OCI-LY3 (cell line): ENCODE data around the gene CDC42EP2.

ENCODE experiments used
- H2AFZ ChIP-seq: fragments of 200-600, 300-600 bp; shearing (Covaris generic); 2 replicates; pipeline ENCODE4 v1.6.0; 2014; ENCODE audit warnings: antibody characterized with exemption, low read depth, low read length
- H3K27ac ChIP-seq: fragments of 200-600, 300-600 bp; sonication (generic); 2 replicates; pipeline ENCODE4 v1.5.1; 2014; ENCODE audit warnings: mild to moderate bottlenecking, low read length, moderate library complexity, mixed read lengths
- H3K27me3 ChIP-seq: fragments of 200-600, 300-600 bp; sonication (generic); 2 replicates; pipeline ENCODE4 v1.6.1; 2014; ENCODE audit warnings: low read depth, low read length, mixed read lengths
- H3K36me3 ChIP-seq: fragments of 200-600, 300-600 bp; sonication (generic); replicated peaks from 2 replicates; pipeline ENCODE3; 2014; ENCODE audit warnings: low read depth, low read length, mixed read lengths
- H3K4me1 ChIP-seq: fragments of 300-600, 200-600 bp; sonication (generic); 2 replicates; pipeline ENCODE4 v1.6.1; 2014; ENCODE audit warnings: low read length, mixed read lengths
- H3K4me2 ChIP-seq: fragments of 200-600, 300-600 bp; sonication (generic); 2 replicates; pipeline ENCODE4 v1.6.1; 2014; ENCODE audit warnings: low read length, mixed read lengths
- H3K4me3 ChIP-seq: fragments of 300-600, 200-600 bp; sonication (generic); 2 replicates; pipeline ENCODE4 v1.5.1; 2014; ENCODE audit warnings: antibody characterized with exemption, mild to moderate bottlenecking, low read length, moderate library complexity
- H3K79me2 ChIP-seq: fragments of 300-600, 200-600 bp; shearing (Covaris generic); 2 replicates; pipeline ENCODE4 v1.6.1; 2014; ENCODE audit warnings: mild to moderate bottlenecking, low read length, mixed read lengths
- H3K9ac ChIP-seq: fragments of 300-600, 200-600 bp; shearing (Covaris generic); 2 replicates; pipeline ENCODE4 v1.6.0; 2014; ENCODE audit warnings: mild to moderate bottlenecking, low read length, moderate library complexity
- H3K9me3 ChIP-seq: fragments of 200-600, 300-600 bp; shearing (Covaris generic); 2 replicates; pipeline ENCODE4 v1.6.1; 2014; ENCODE audit warnings: low read length, mixed read lengths; ENCODE audit not compliant: insufficient read depth
- H4K20me1 ChIP-seq: fragments of 200-600, 300-600 bp; sonication (generic); 2 replicates; pipeline ENCODE4 v1.6.1; 2016; ENCODE audit warnings: low read length, mixed read lengths; ENCODE audit not compliant: insufficient read depth
- CTCF ChIP-seq: fragments of 200-600, 300-600 bp; sonication (generic); IDR thresholded peaks from 2 replicates; pipeline ENCODE4 v1.5.1; 2014; ENCODE audit warnings: antibody characterized with exemption, low read length, low read depth
- EZH2phosphoT487 ChIP-seq: fragments of 200-600 bp; shearing (Covaris generic); IDR thresholded peaks from 2 replicates; pipeline ENCODE4 v1.6.1; 2018; ENCODE audit warnings: antibody characterized with exemption, mixed run types, low read depth

CDC42EP2 gene

GRCh38 chr11:65356394-65356972 is 41.8 kb downstream of the CDC42EP2 start:
- Histone ChIP-seq H3K9ac (no peak overlapping the region), H3K4me3 (no peak overlapping the region), H3K27ac (no peak overlapping the region), H3K27me3 (peaks cover 10% of the 10 kb centered on the region; the same call in 1 of the 2 replicates), H3K79me2 (no peaks in the 10 kb centered on the region), H2AFZ (no peak overlapping the region), H4K20me1 (no peaks in the 10 kb centered on the region), H3K9me3 (no peaks in the 10 kb centered on the region), H3K4me1 (peaks cover 11% of the 10 kb centered on the region), H3K4me2 (no peak overlapping the region), H3K36me3 (peaks cover 9% of the 10 kb centered on the region)
- TF ChIP-seq CTCF (no peak), EZH2phosphoT487 (no peak)

GRCh38 chr11:65357856-65358356 is 43.2 kb downstream of the CDC42EP2 start:
- Histone ChIP-seq H3K27me3 (peaks cover 10% of the 10 kb centered on the region; the same call in 1 of the 2 replicates), H3K27ac (no peak overlapping the region), H3K79me2 (no peaks in the 10 kb centered on the region), H2AFZ (no peak overlapping the region), H3K9me3 (no peaks in the 10 kb centered on the region), H3K4me2 (no peak overlapping the region), H4K20me1 (no peaks in the 10 kb centered on the region), H3K9ac (no peak overlapping the region), H3K4me3 (no peak overlapping the region), H3K36me3 (no peaks in the 10 kb centered on the region), H3K4me1 (peaks cover 11% of the 10 kb centered on the region)
- TF ChIP-seq CTCF, result no peak

GRCh38 chr11:65362320-65362931 is 47.8 kb downstream of the CDC42EP2 start:
- H3K27me3 ChIP-seq, result no peaks in the 10 kb centered on the region; the same call in 1 of the 2 replicates
- no peaks in the 10 kb centered on the region for H3K36me3 ChIP-seq
- no peak overlapping the region for H2AFZ ChIP-seq
- H3K27ac ChIP-seq, result no peak overlapping the region
- no peaks in the 10 kb centered on the region for H3K79me2 ChIP-seq
- H3K4me3 ChIP-seq, result no peak overlapping the region
- H3K9ac ChIP-seq, result no peak overlapping the region
- no peak overlapping the region for H3K4me2 ChIP-seq
- no peak for TF ChIP-seq CTCF
- no peak for TF ChIP-seq EZH2phosphoT487
- H4K20me1 ChIP-seq, result no peaks in the 10 kb centered on the region
- 0 out of 2 replicates have a peak, but pooled peaks cover 3% of the 10 kb centered on the region for H3K4me1 ChIP-seq
- H3K9me3 ChIP-seq, result no peaks in the 10 kb centered on the region

GRCh38 chr11:65362966-65363365 is 48.3 kb downstream of the CDC42EP2 start:
- no peak overlapping the region for H3K9ac ChIP-seq
- no peaks in the 10 kb centered on the region for H4K20me1 ChIP-seq
- no peak overlapping the region for H3K4me3 ChIP-seq
- H3K27me3 ChIP-seq, result no peaks in the 10 kb centered on the region; the same call in 1 of the 2 replicates
- no peak for TF ChIP-seq EZH2phosphoT487
- TF ChIP-seq CTCF, result no peak
- no peak overlapping the region for H3K27ac ChIP-seq
- H3K4me2 ChIP-seq, result no peak overlapping the region
- H3K36me3 ChIP-seq, result no peaks in the 10 kb centered on the region
- H3K9me3 ChIP-seq, result no peaks in the 10 kb centered on the region
- H2AFZ ChIP-seq, result no peak overlapping the region
- no peaks in the 10 kb centered on the region for H3K79me2 ChIP-seq
- H3K4me1 ChIP-seq, result 0 out of 2 replicates have a peak, but pooled peaks cover 3% of the 10 kb centered on the region
